NB4 (cell line): ENCODE results near the gene DENND1A.

Experiments
- CTCF ChIP-seq: IDR thresholded peaks from one replicate; pipeline ENCODE4 v1.5.1; 2012; ENCODE audit warnings: low read depth, low read length
- POLR2A ChIP-seq: IDR thresholded peaks from 2 replicates; pipeline ENCODE4 v1.6.1; 2011; ENCODE audit warnings: mild to moderate bottlenecking; ENCODE audit not compliant: insufficient read length; ENCODE audit errors: extremely low read depth

- TF ChIP-seq CTCF (no peak), POLR2A (no peak)
Measured at GRCh38 chr9:123505496-123505895, 424.4 kb downstream of the DENND1A start.
